Testis (tissue), 3 donors: Measurements from ENCODE around the gene PTPRCAP. TPM values are rescaled to one million over a fixed set of nuclear protein-coding genes. Genes with fewer than 3 reads are reported as not detected.

ENCODE experiments used
- DNase-seq: peaks from one replicate; pipeline ENCODE4 v3.0.0-alpha.2; 2019
- H3K27ac ChIP-seq, 2 donors: fragments of 200-600 bp; sonication (generic); one replicate each; pipeline ENCODE4 v1.5.1; 2019
- H3K27me3 ChIP-seq: fragments of 200-600 bp; sonication (generic); one replicate; pipeline ENCODE4 v1.5.1; 2019
- H3K36me3 ChIP-seq: fragments of 200-600 bp; sonication (generic); one replicate; pipeline ENCODE4 v1.5.1; 2017; ENCODE audit warnings: low read depth; ENCODE audit errors: missing control alignments
- H3K4me1 ChIP-seq: fragments of 200-600 bp; sonication (generic); one replicate; pipeline ENCODE4 v1.5.1; 2019
- H3K4me3 ChIP-seq, 2 donors: fragments of 200-600 bp; sonication (generic); one replicate each; pipeline ENCODE4 v1.5.1; 2017 to 2019
- H3K9me3 ChIP-seq: fragments of 200-600 bp; sonication (generic); one replicate; pipeline ENCODE4 v1.5.1; 2017
- CTCF ChIP-seq, 3 experiments: fragments of 450-650 bp in 2 of 3; fragments of 200-600 bp in 1 of 3; sonication (generic) in 1 of 3; IDR thresholded peaks; one replicate each; pipeline ENCODE4 v1.5.1; 2016 to 2019; ENCODE audit warnings: antibody characterized with exemption in 3 of 3, mild to moderate bottlenecking in 2 of 3, moderate library complexity in 1 of 3
- POLR2A ChIP-seq: fragments of 450-650 bp; IDR thresholded peaks from one replicate; pipeline ENCODE4 v1.6.1; 2017; ENCODE audit warnings: antibody characterized with exemption, mild to moderate bottlenecking, moderate library complexity
- WGBS, 2 donors: methylation state at CpG; one replicate each; pipeline ENCODE4 v1.1.5; 2018; 5-methylcytosine and 5-hydroxymethylcytosine counted together
- intact Hi-C: fragments of 100-400 bp; cut with DNase I; formaldehyde crosslinking; loops from one replicate; pipeline ENCODE4 v1.15.1; 2023; ENCODE audit warnings: low total_unique reads
- polyA plus RNA-seq: library from polyadenylated mRNA; stranded (reverse); fragments of 350-450 nt; fragmentation: Illumina TruSeq; extraction: RNeasy Lipid Tissue Mini Kit (QIAGEN cat#74804); gene quantifications from one replicate; pipeline ENCODE4 v1.2.3, GENCODE V29; 2014; ENCODE audit warnings: low read depth, low replicate concordance; ENCODE audit not compliant: insufficient read depth
- total RNA-seq, 2 donors: library from RNA; depleted of rRNA; stranded (reverse); fragments of >200 nt; gene quantifications; one replicate each; pipeline ENCODE4 v1.2.3, GENCODE V29; 2016

Gene PTPRCAP
- total and polyA plus RNA-seq, 3 donors from 2014 or later, result 3.1 to 5.6 (median 5.2) TPM

- H3K27ac ChIP-seq, result peak overlapping the region in 1 of 2 donors; percentile 83
- WGBS, 2 donors, result 1% methylated on average over 14 to 63 of the region's 97 CpGs
- H3K4me1 ChIP-seq, result peaks cover 8% of the 10 kb centered on the region
- H3K4me3 ChIP-seq, result peak overlapping the region; percentile 27 to 63
- H3K36me3 ChIP-seq, result no peaks in the 10 kb centered on the region
- peak; percentile 98 for DNase-seq
- TF ChIP-seq CTCF (IDR thresholded peaks at IDR 0.05) (no peak), POLR2A (no peak)
- no peaks in the 10 kb centered on the region for H3K9me3 ChIP-seq
- intact Hi-C loops, result no loop called here
- H3K27me3 ChIP-seq, result no peaks in the 10 kb centered on the region
These were observed 16.6 kb downstream of the PTPRCAP start for GRCh38 chr11:67420646-67421429.

DNA sequence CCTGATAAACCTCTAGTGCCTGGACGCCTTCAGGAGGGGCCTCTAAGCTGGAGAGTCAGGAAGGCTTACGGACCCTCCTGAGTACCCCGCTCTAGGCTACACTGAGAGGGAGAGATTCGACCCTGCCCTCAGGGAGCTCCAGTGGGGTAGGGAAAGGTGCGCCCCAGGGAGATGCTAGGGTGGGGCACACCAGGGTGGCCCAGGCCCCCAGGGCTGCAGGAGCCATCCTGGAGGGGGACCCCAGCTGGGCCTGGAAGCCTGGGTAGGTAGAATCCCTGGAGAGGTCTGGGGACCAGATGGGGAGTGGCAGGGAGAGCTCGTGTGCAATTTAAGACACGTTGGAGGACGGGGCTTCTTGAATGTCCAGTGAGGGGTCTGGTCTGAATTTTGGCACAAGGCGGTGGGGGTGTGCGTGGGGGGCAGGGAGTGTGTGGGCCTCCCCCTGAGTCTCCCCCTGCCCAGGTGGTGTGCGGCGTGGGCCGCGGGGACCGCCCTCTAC is 17.3 kb downstream of the PTPRCAP start:
- TF ChIP-seq CTCF (IDR thresholded peaks at IDR 0.05) (no peak), POLR2A (no peak)
- WGBS, 2 donors, result 14 to 35% methylated on average over 10 to 15 of the region's 15 CpGs
- Histone ChIP-seq H3K27ac (peak overlapping the region in 1 of 2 donors; percentile 83), H3K4me1 (peaks cover 9% of the 10 kb centered on the region), H3K9me3 (no peaks in the 10 kb centered on the region), H3K36me3 (no peaks in the 10 kb centered on the region), H3K27me3 (no peaks in the 10 kb centered on the region), H3K4me3 (peak overlapping the region; percentile 27 to 63)
- intact Hi-C loops, result no loop called here
- DNase-seq, result no peak

DNA sequence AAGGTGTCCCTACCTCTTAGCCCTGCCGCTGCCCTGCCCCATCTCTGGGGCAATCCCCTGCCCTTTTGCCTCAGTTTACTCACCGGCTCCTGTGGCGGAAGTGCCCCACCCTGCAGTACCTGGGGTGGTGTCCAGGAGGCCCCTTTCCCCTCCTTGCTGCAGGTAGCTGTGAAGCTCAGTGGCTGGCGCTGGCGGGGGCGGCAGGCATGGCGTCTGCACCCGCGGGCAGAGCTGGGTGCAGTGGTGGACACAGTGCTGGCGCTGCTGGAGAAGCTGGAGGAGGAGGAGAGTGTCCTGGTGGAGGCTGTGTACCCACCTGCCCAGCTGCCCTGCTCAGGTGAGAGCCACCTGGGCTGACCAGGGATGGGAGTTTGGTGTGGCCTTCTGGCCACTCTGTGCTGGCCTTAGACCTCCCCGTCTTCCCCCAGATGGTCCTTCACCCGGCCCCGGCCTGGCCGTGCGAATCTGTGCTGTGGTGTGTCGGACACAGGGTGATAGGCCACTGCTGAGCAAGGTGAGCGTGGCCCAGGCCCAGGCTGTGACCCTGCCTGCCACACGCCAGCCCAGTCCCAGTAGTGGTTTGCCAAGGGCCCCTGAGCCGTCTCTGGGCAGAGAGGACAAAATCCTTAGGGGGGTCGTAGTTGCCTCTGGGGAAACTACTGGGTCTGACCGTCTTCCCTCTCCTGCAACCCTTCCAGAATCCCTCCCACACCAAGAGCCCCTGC is 18.0 kb downstream of the PTPRCAP start:
- Histone ChIP-seq H3K9me3 (no peaks in the 10 kb centered on the region), H3K36me3 (no peaks in the 10 kb centered on the region), H3K27ac (no peak overlapping the region), H3K4me3 (no peak overlapping the region), H3K4me1 (peaks cover 11% of the 10 kb centered on the region), H3K27me3 (no peaks in the 10 kb centered on the region)
- 88 to 95% methylated on average over 8 to 21 of the region's 21 CpGs for WGBS, 2 donors
- TF ChIP-seq POLR2A, result no peak
- TF ChIP-seq CTCF (IDR thresholded peaks at IDR 0.05), result no peak
- intact Hi-C loops, result no loop called here
- DNase-seq, result no peak

- no peak overlapping the region for H3K27ac ChIP-seq
- no peaks in the 10 kb centered on the region for H3K36me3 ChIP-seq
- H3K4me3 ChIP-seq, result no peak overlapping the region
- intact Hi-C loops, result no loop called here
- 75 to 77% methylated on average over 17 to 26 of the region's 26 CpGs for WGBS, 2 donors
- peaks cover 11% of the 10 kb centered on the region for H3K4me1 ChIP-seq
- no peak for DNase-seq
- no peak for TF ChIP-seq POLR2A
- TF ChIP-seq CTCF (IDR thresholded peaks at IDR 0.05), result no peak
- H3K9me3 ChIP-seq, result no peaks in the 10 kb centered on the region
- H3K27me3 ChIP-seq, result no peaks in the 10 kb centered on the region
These were observed 18.8 kb downstream of the PTPRCAP start for GRCh38 chr11:67418476-67419281.
